WTC11 (cell line): Measurements from ENCODE around the gene SMIM13. TPM values are rescaled to one million over a fixed set of nuclear protein-coding genes. Genes with fewer than 3 reads are reported as not detected.

ENCODE experiments used
- ATAC-seq: fragments of 200-7000 bp; cut with Tn5 transposase; 2 replicates; pipeline ENCODE4 v1.10.0; 2021; ENCODE audit warnings: mild to moderate bottlenecking, moderate library complexity
- CTCF ChIA-PET: fragments of 300-600 bp; sonication (Branson Sonifier 250); formaldehyde crosslinking; loops from one replicate; lab custom pipeline; 2021; ENCODE audit warnings: antibody characterized with exemption; lab: Charles Lee
- POLR2A ChIA-PET: fragments of 350-600 bp; sonication (Branson Sonifier 250); formaldehyde crosslinking; loops from one replicate; lab custom pipeline; 2021; ENCODE audit warnings: antibody characterized with exemption; lab: Charles Lee
- DNase-seq: peaks from one replicate; pipeline ENCODE4 v3.0.0; 2021; ENCODE audit warnings: low spot score
- H3K27ac Mint-ChIP-seq: 2 replicates; pipeline ENCODE4 v1.8.0; 2021; ENCODE audit warnings: mixed read lengths
- H3K27me3 Mint-ChIP-seq: 2 replicates; pipeline ENCODE4 v1.8.0; 2021; ENCODE audit warnings: low read depth, mild to moderate bottlenecking, moderate library complexity, mixed read lengths
- H3K36me3 Mint-ChIP-seq: 2 replicates; pipeline ENCODE4 v1.8.0; 2021; ENCODE audit warnings: mixed read lengths
- H3K4me1 Mint-ChIP-seq: 2 replicates; pipeline ENCODE4 v1.8.0; 2022; ENCODE audit warnings: mixed read lengths
- H3K4me3 Mint-ChIP-seq: 2 replicates; pipeline ENCODE4 v1.8.0; 2021; ENCODE audit warnings: mild to moderate bottlenecking, moderate library complexity, mixed read lengths
- H3K9me3 Mint-ChIP-seq: 2 replicates; pipeline ENCODE4 v1.8.0; 2021; ENCODE audit warnings: mixed read lengths
- ARID4B ChIP-seq: sonication (generic); formaldehyde crosslinking; IDR thresholded peaks from 2 replicates; pipeline ENCODE4 v1.8.0; 2023; ENCODE audit warnings: missing genetic modification reagents, mild to moderate bottlenecking, borderline replicate concordance
- ATF1 ChIP-seq: sonication (generic); formaldehyde crosslinking; IDR thresholded peaks from 2 replicates; pipeline ENCODE4 v1.8.1; 2023; ENCODE audit warnings: mild to moderate bottlenecking, moderate library complexity, missing genetic modification reagents
- CTCF ChIP-seq: fragments of 200-600 bp; IDR thresholded peaks from 2 replicates; pipeline ENCODE4 v1.8.0; 2022; ENCODE audit warnings: antibody characterized with exemption
- FOXJ3 ChIP-seq: sonication (generic); formaldehyde crosslinking; IDR thresholded peaks from 2 replicates; pipeline ENCODE4 v1.9.0; 2021; ENCODE audit warnings: missing genetic modification reagents, mild to moderate bottlenecking, borderline replicate concordance
- FOXP1 ChIP-seq: sonication (generic); formaldehyde crosslinking; IDR thresholded peaks from 2 replicates; pipeline ENCODE4 v1.8.0; 2022; ENCODE audit warnings: missing genetic modification reagents, mild to moderate bottlenecking, moderate library complexity, borderline replicate concordance
- FOXP4 ChIP-seq: sonication (generic); formaldehyde crosslinking; IDR thresholded peaks from 2 replicates; pipeline ENCODE4 v1.8.0; 2022; ENCODE audit warnings: mild to moderate bottlenecking, missing genetic modification reagents
- GTF2I ChIP-seq: fragments of 250-450 bp; sonication (Bioruptor Pico); conservative IDR thresholded peaks from 2 replicates; pipeline ENCODE4 v1.4.0; 2021; ENCODE audit warnings: mild to moderate bottlenecking
- MYBL2 ChIP-seq: sonication (generic); formaldehyde crosslinking; IDR thresholded peaks from 2 replicates; pipeline ENCODE4 v1.8.1; 2023; ENCODE audit warnings: mild to moderate bottlenecking, moderate library complexity, missing genetic modification reagents
- NR3C1 ChIP-seq: sonication (generic); formaldehyde crosslinking; conservative IDR thresholded peaks from 2 replicates; pipeline ENCODE4 v1.8.1; 2023; ENCODE audit warnings: low read depth, mild to moderate bottlenecking, missing genetic modification reagents
- PREB ChIP-seq: sonication (generic); formaldehyde crosslinking; IDR thresholded peaks from 2 replicates; pipeline ENCODE4 v1.8.1; 2022; ENCODE audit warnings: mild to moderate bottlenecking, missing genetic modification reagents, moderate library complexity, borderline replicate concordance
- RELA ChIP-seq: sonication (generic); formaldehyde crosslinking; IDR thresholded peaks from 2 replicates; pipeline ENCODE4 v1.8.1; 2022; ENCODE audit warnings: missing genetic modification reagents, mild to moderate bottlenecking, borderline replicate concordance
- SMAD3 ChIP-seq: sonication (generic); formaldehyde crosslinking; IDR thresholded peaks from 2 replicates; pipeline ENCODE4 v1.8.0; 2022; ENCODE audit warnings: missing genetic modification reagents, mild to moderate bottlenecking, borderline replicate concordance
- SP1 ChIP-seq: sonication (generic); formaldehyde crosslinking; conservative IDR thresholded peaks from 2 replicates; pipeline ENCODE4 v1.8.1; 2022; ENCODE audit warnings: missing genetic modification reagents
- TEAD1 ChIP-seq: sonication (generic); formaldehyde crosslinking; IDR thresholded peaks from 2 replicates; pipeline ENCODE4 v1.8.0; 2022; ENCODE audit warnings: mild to moderate bottlenecking, missing genetic modification reagents
- TP53 ChIP-seq: sonication (generic); formaldehyde crosslinking; IDR thresholded peaks from 2 replicates; pipeline ENCODE4 v1.8.1; 2023; ENCODE audit warnings: mild to moderate bottlenecking, missing genetic modification reagents
- ZBTB21 ChIP-seq: sonication (generic); formaldehyde crosslinking; IDR thresholded peaks from 2 replicates; pipeline ENCODE4 v1.8.1; 2023; ENCODE audit warnings: mild to moderate bottlenecking, missing genetic modification reagents, borderline replicate concordance
- ZBTB43 ChIP-seq: sonication (generic); formaldehyde crosslinking; IDR thresholded peaks from 2 replicates; pipeline ENCODE4 v1.8.1; 2023; ENCODE audit warnings: mild to moderate bottlenecking, missing genetic modification reagents
- ZNF423 ChIP-seq: fragments of 250-450 bp; sonication (Bioruptor Pico); IDR thresholded peaks from 2 replicates; pipeline ENCODE4 v2.1.2; 2022; ENCODE audit warnings: mild to moderate bottlenecking, moderate library complexity
- ZNF671 ChIP-seq: fragments of 250-450 bp; sonication (Bioruptor Pico); IDR thresholded peaks from 2 replicates; pipeline ENCODE4 v1.8.0; 2021; ENCODE audit warnings: mild to moderate bottlenecking
- total RNA-seq: library from RNA; stranded (reverse); gene quantifications from 3 replicates; pipeline ENCODE4 v1.2.3, GENCODE V29; 2021
- TF ChIP-seq, protein P1 (sequence below): sonication (generic); formaldehyde crosslinking; IDR thresholded peaks from 2 replicates; pipeline ENCODE4 v1.8.1; 2023; ENCODE audit warnings: mild to moderate bottlenecking, missing genetic modification reagents, moderate library complexity

Gene SMIM13
- total RNA-seq, 1 experiment from 2014 or later, result 9.7 TPM

- TF ChIP-seq, protein P1, sequence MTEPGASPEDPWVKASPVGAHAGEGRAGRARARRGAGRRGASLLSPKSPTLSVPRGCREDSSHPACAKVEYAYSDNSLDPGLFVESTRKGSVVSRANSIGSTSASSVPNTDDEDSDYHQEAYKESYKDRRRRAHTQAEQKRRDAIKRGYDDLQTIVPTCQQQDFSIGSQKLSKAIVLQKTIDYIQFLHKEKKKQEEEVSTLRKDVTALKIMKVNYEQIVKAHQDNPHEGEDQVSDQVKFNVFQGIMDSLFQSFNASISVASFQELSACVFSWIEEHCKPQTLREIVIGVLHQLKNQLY (CRISPR knock-in tag), result no peak
- TF ChIP-seq FOXJ3 (CRISPR knock-in tag), result no peak
- no peak for TF ChIP-seq GTF2I
- no peak for TF ChIP-seq ZBTB21 (CRISPR knock-in tag)
- no peak for TF ChIP-seq ATF1 (CRISPR knock-in tag)
- no peak for TF ChIP-seq MYBL2
- TF ChIP-seq TEAD1, result no peak
- no peak for TF ChIP-seq FOXP4 (CRISPR knock-in tag)
- no peak for TF ChIP-seq ZNF423
- TF ChIP-seq NR3C1, result no peak
- no peak for TF ChIP-seq ZNF671 (CRISPR knock-in tag)
- TF ChIP-seq, all 79 proteins: peak for 0
- Mint-ChIP-seq H3K36me3 (no peaks in the 10 kb centered on the region), H3K27ac (no peak overlapping the region), H3K4me1 (peaks cover 36% of the 10 kb centered on the region), H3K27me3 (no peaks in the 10 kb centered on the region), H3K4me3 (no peak overlapping the region), H3K9me3 (peaks cover 3% of the 10 kb centered on the region; the same call in 1 of the 2 replicates)
- POLR2A ChIA-PET, result no interaction called here
- CTCF ChIA-PET, result no interaction called here
- DNase-seq (no peak), ATAC-seq (no peak)
These were observed 47.7 kb downstream of the SMIM13 start for GRCh38 chr6:11141295-11141694.

- peaks cover 40% of the 10 kb centered on the region for H3K4me1 Mint-ChIP-seq
- POLR2A ChIA-PET, result no interaction called here
- TF ChIP-seq ZBTB43 (no peak), SP1 (CRISPR knock-in tag) (no peak), FOXJ3 (CRISPR knock-in tag) (no peak), ARID4B (CRISPR knock-in tag) (no peak), PREB (CRISPR knock-in tag) (no peak), FOXP1 (no peak), CTCF (no peak), SMAD3 (no peak), RELA (no peak), TP53 (no peak), FOXP4 (CRISPR knock-in tag) (no peak)
These were observed 48.8 kb downstream of the SMIM13 start for GRCh38 chr6:11142296-11143027.

More at GRCh38 chr6:11142296-11143027, 48.8 kb downstream of the SMIM13 start:
- no peak for ATAC-seq
- Mint-ChIP-seq H3K27me3 (no peaks in the 10 kb centered on the region), H3K4me3 (no peak overlapping the region), H3K36me3 (no peaks in the 10 kb centered on the region), H3K9me3 (peaks cover 3% of the 10 kb centered on the region; the same call in 1 of the 2 replicates), H3K27ac (no peak overlapping the region)
- DNase-seq, result no peak
- CTCF ChIA-PET, result interaction anchor here (0.6 to 2.0 kb wide), 3 partner anchors 30 to 188 kb away, joined by 3 to 7 read pairs (median 3); no protein-coding TSS in a partner anchor
